GM12891 (cell line): ENCODE data around the gene TMSB4X.

Experiments used
- DNase-seq: peaks from one replicate; pipeline ENCODE4 v3.0.0; 2011; ENCODE audit warnings: low spot score; ENCODE audit not compliant: insufficient read length
- FAIRE-seq: peaks from 2 replicates; lab custom pipeline; 2011; peaks lifted over from hg19 to GRCh38; lab: Jason Lieb, UNC
- PAX5 ChIP-seq: IDR thresholded peaks from 2 replicates; pipeline ENCODE4 v1.6.1; 2011; ENCODE audit warnings: low read length, moderate library complexity, mild to moderate bottlenecking; ENCODE audit not compliant: insufficient read depth, severe bottlenecking
- POLR2A ChIP-seq: IDR thresholded peaks from 2 replicates; pipeline ENCODE4 v1.6.1; 2011; ENCODE audit warnings: low read depth, low read length, control low read depth
- POLR2AphosphoS5 ChIP-seq: IDR thresholded peaks from 2 replicates; pipeline ENCODE4 v1.6.1; 2011; ENCODE audit warnings: low read depth, low read length, control low read depth
- POU2F2 ChIP-seq: IDR thresholded peaks from 2 replicates; pipeline ENCODE4 v1.6.1; 2011; ENCODE audit warnings: low read depth, mild to moderate bottlenecking, control low read depth, low read length, moderate library complexity
- SPI1 ChIP-seq: IDR thresholded peaks from 2 replicates; pipeline ENCODE4 v1.6.1; 2011; ENCODE audit warnings: low read depth, low read length, control low read depth
- TAF1 ChIP-seq: IDR thresholded peaks from 2 replicates; pipeline ENCODE4 v1.6.1; 2011; ENCODE audit warnings: low read depth, low read length, control low read depth

Gene TMSB4X

GRCh38 chrX:12946838-12947544 lies 27.9 kb upstream of the TMSB4X start:
- FAIRE-seq: no peak

GRCh38 chrX:12947545-12948235 lies 27.2 kb upstream of the TMSB4X start:
- DNase-seq (no peak), FAIRE-seq (no peak)
- TF ChIP-seq POLR2AphosphoS5 (no peak), SPI1 (no peak), POLR2A (no peak), POU2F2 (no peak), TAF1 (no peak), PAX5 (no peak)

More at GRCh38 chrX:12946838-12947544, 27.9 kb upstream of the TMSB4X start:
- TF ChIP-seq POLR2AphosphoS5: no peak
- no peak for TF ChIP-seq POU2F2
- no peak for DNase-seq

DNA sequence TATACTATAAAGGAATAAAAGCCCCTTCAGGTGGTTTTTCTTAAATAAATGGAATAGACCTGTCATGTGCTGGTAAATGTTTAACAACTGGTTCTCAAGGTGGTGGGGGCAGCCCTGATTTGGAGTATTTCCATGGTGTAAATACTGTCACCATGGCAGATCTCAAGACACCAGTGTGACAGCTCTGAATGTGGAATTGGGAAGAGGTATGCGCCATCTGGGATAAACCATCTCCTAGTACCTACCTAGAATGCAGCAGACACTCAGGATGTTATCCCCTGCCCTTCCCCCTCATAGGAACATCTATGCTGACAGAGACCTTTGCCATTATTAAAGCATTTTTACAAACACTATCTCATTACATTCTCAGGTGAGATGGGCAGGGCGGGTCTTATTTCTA lies 26.4 kb upstream of the TMSB4X start:
- DNase-seq (no peak), FAIRE-seq (peak; percentile 16)
- TF ChIP-seq POLR2A: no peak
- no peak for TF ChIP-seq POU2F2
- no peak for TF ChIP-seq POLR2AphosphoS5
- TF ChIP-seq TAF1: no peak
- TF ChIP-seq SPI1: no peak
- TF ChIP-seq PAX5: no peak

GRCh38 chrX:12949205-12949926 lies 25.5 kb upstream of the TMSB4X start:
- TF ChIP-seq PAX5 (no peak), SPI1 (no peak)
- no peak for DNase-seq
- FAIRE-seq: no peak

DNA sequence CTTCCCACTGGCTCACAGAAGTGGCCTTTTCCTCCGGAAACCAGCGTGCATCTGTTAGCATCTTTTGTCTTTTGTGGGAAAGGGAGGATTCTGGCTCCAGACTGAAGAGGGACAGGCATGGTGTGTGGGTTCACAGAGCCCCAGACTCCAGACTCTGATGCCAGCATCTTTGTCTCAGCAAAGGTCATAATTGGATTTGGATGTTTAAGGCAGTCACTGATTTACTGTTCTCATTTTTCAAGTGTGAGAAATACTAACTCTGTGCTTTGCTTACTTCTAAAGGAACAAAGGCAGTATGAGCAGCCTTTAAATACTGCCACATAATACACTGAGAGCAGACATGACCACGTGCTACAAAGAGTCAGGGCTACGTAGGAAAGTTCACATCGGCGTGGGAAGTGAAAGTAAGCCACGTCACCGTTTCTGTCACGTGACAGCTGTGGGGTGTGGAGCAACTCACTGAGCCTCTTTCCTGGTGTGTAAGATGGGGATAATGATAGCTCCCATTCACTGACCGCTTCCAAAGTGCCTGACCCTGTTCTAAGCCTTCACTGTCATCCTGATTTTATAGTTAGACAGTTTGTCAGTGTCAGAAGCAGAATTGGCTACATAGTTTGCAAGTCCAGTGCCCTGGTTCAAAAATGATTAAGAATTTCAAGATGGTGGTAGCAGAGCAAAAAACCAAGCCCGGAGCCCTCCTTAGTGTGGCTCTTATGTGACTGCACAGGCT lies 24.8 kb upstream of the TMSB4X start:
- peak; percentile 77 for TF ChIP-seq SPI1
- peak; percentile 98 for TF ChIP-seq POLR2A
- peak; percentile 98 for TF ChIP-seq POLR2AphosphoS5
- peak; percentile 8; the same call in 1 of the 2 replicates for TF ChIP-seq POU2F2
- peak; percentile 49; the same call in 1 of the 2 replicates for TF ChIP-seq TAF1
- TF ChIP-seq PAX5: no peak
- peak; percentile 99 for FAIRE-seq
- no peak for DNase-seq

DNA sequence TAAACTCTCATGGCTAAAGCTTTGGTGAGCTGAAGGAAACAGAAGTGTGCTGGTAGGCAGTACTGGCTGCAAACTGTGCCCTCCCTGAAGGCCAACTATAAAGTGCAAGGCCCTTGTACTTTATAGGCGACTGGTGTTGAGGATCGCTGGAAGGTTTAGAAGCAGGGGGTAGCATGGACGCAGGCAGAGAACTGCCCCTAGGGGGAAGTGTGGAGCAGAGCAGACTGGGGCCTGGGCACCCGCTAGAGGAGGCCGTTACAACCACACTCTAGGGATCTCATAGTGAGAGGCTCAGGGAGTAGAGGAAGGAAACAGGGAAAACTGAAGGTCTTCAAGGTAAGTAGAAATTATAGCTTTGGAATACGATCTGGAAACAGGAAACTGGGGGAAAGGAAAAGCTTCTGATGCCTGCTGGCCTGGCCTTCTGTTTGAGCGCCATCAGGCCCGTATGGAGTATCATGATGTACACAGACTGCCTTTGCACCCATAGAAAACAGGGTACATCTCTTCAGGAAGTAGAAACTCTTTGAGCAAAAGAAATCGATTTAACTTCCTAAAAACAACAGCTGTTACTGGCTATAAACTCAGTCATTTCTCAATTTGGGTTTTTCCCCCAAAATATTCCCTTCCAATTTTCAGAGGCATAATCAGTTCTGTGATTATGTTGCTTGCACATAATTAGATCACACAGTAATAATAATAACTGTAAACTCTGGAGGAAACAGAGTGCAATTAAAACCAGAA lies 23.9 kb upstream of the TMSB4X start:
- FAIRE-seq: no peak
- no peak for DNase-seq

GRCh38 chrX:12951595-12951975 lies 23.3 kb upstream of the TMSB4X start:
- TF ChIP-seq POLR2A (no peak), SPI1 (no peak), POLR2AphosphoS5 (no peak), POU2F2 (no peak)
- DNase-seq (no peak), FAIRE-seq (no peak)

More for the DNA sequence above, 23.9 kb upstream of the TMSB4X start:
- no peak for TF ChIP-seq SPI1
- TF ChIP-seq TAF1: peak; percentile 55; the same call in 1 of the 2 replicates

GRCh38 chrX:12953420-12953819 lies 21.5 kb upstream of the TMSB4X start:
- no peak for TF ChIP-seq POU2F2
- TF ChIP-seq POLR2AphosphoS5: no peak
- TF ChIP-seq TAF1: no peak
- TF ChIP-seq SPI1: no peak
- no peak for TF ChIP-seq PAX5
- no peak for TF ChIP-seq POLR2A
- DNase-seq (no peak), FAIRE-seq (no peak)

- no peak for FAIRE-seq
- TF ChIP-seq PAX5 (no peak), POLR2AphosphoS5 (no peak), TAF1 (no peak), POU2F2 (no peak), SPI1 (no peak)
- DNase-seq: no peak
Observed at GRCh38 chrX:12954376-12954775, 20.5 kb upstream of the TMSB4X start.
